ENCODE results near the gene ERP44.

DNA sequence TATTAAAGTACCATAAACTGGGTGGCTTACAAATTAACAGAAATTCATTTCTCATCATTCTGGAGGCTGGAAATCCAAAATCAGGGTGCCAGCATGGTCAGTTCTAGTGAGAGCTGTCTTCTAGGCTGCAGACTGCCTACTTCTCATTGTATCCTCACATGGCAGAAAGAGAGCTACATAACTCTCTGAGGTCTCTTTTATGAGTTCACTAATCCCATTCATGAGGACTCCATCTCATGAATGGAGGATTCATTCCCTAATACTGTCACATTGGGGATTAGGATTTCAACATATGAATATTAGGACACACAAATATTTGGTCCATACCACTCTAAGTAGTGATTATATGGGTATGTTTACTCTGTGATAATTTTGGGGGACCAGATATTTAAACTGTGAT lies 84.0 kb downstream of the ERP44 start:
- TF ChIP-seq POLR2AphosphoS5 (IDR thresholded peaks at IDR 0.05) (no peak), EP300 (IDR thresholded peaks at IDR 0.05) (no peak)
- TF ChIP-seq, protein P1, sequence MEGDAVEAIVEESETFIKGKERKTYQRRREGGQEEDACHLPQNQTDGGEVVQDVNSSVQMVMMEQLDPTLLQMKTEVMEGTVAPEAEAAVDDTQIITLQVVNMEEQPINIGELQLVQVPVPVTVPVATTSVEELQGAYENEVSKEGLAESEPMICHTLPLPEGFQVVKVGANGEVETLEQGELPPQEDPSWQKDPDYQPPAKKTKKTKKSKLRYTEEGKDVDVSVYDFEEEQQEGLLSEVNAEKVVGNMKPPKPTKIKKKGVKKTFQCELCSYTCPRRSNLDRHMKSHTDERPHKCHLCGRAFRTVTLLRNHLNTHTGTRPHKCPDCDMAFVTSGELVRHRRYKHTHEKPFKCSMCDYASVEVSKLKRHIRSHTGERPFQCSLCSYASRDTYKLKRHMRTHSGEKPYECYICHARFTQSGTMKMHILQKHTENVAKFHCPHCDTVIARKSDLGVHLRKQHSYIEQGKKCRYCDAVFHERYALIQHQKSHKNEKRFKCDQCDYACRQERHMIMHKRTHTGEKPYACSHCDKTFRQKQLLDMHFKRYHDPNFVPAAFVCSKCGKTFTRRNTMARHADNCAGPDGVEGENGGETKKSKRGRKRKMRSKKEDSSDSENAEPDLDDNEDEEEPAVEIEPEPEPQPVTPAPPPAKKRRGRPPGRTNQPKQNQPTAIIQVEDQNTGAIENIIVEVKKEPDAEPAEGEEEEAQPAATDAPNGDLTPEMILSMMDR (IDR thresholded peaks at IDR 0.05) = no peak

Measured in esophagus muscularis mucosa (tissue), 4 donors.